SW 1271 (cell line): ENCODE measurements around the gene NXN.
A peak's percentile ranks its signal among the peaks of the same experiment; 100 is the strongest.
"Not testable (repeated sequence)": the region's sequence is repeated elsewhere in the genome, so short reads cannot be mapped to it uniquely, and the experiment has no call there.

Experiments used
- DNase-seq, 2 experiments: peaks; one replicate each; lab custom pipeline; 2025; lab: John Stamatoyannopoulos, UW

Gene NXN

DNA sequence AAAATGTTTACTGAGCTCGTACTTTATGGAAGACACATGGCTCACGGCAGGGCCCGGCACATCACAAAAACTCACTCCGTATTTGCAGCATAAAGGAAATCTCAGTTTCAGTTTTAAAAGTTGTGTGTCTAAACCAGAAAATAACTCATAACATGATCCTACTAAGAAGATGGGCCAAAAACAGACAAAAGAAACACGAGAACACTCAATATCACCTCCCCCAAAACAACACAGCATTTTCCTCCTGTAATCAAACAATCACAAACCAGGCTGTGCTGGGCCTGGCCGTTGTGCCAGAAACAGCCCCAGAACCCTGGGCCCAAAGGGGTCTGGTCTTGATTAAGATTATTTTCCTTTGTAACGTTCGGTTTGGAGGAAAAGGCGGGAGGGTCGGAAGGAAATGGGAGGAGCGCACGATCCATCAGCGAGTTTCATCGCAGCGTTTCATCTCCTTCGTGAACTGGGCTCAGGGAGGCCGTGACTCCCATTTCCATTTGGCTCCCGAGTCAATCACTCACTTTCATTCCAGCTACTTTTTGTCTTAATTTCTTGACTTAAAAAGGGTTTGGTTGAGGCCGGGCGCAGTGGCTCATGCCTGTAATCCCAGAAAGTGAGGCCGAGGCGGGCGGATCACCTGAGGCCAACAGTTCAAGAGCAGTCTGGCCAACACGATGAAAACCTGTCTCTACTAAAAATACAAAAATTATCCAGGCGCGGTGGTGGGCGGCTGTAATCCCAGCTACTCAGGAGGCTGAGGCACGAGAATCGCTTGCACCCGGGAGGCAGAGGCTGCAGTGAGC is 61.4 kb downstream of the NXN start:
- DNase-seq, result no peak

DNA sequence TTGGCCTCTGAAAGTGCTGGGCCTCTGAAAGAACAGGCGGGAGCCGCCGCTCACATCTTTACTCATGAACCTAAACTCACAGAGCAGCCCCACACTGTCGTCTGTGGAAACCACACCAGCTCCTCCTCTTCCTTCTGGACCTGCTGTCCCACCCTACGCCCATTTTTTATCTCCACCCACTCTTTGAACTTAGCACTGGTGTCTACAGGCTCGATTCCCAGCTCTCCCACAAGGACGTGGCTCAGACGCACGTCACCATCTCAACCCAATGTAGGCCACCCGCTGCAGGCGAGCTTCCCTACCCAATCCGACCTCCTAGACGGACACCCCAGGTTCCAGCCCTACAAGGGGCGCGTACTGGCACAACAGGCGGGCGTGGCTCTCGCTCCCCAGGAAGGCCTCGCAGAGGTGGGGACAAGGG is 62.2 kb downstream of the NXN start:
- no peak for DNase-seq

DNA sequence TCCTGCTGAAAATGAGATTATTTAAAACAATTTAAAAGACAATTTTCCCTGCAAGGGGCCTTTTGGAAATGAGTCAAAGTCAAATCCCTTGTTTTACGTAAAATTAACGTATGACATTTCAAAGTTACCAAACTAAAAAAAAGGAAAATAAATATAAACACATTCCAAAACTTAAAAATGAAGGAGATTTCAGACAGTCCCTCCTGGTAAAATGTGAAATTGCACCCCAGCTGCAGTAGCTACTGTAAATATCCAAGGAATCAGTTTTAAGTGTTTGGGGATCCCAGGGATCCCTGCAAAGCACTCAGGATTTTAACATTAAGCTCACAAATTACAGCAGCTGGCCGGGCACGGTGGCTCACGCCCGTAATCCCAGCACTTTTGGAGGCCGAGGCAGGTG is 63.3 kb downstream of the NXN start:
- DNase-seq, result no peak

DNA sequence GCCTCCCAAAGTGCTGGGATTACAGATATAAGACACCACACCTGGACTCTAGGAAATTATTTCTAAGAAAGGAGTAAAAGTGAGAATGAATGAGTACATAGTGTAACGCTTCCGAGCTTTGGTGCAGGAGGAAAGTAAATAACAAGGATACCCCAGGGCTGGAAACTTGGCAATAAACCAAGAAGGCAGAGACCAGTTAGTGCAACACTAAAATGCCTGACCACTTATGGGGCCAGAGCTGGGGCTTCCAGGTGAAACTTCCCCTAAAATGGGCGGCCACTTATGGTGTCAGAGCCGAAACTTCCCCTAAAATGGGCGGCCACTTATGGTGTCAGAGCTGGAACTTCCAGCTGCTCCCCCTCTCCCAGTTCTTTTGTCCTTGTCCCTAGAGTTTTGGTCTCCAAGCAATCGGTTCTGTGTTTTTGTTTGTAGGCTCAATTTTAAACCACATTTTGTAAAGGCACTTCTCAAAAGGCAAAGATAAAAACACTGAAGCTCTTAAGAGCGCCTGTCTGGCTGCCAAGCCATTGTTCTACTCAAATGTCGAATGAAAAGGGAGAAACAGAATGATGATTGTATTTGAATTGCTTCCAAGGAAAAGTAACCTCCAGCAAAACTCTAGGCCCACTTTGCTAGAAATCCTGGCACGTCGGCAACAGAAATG is 63.9 kb downstream of the NXN start:
- DNase-seq, result no peak

DNA sequence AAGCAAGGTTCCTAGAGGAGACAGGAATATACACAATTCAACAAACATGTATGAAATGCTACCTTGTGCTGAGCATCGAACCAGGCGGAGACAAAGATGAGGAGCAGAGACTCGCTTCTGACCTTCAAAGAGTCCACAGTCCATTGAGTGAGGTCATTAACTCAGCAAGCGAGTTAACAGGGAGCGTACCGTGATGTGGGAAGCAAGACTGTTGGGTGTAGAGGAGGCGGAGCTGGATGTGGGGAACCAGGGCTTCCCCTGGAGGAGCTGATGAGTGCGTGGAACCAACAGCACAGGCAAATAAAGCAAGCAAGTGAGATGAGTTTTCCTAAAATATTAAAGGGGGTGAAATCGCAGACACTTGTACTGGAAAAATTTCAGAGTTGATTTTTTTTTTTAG is 65.0 kb downstream of the NXN start:
- DNase-seq, result no peak

DNA sequence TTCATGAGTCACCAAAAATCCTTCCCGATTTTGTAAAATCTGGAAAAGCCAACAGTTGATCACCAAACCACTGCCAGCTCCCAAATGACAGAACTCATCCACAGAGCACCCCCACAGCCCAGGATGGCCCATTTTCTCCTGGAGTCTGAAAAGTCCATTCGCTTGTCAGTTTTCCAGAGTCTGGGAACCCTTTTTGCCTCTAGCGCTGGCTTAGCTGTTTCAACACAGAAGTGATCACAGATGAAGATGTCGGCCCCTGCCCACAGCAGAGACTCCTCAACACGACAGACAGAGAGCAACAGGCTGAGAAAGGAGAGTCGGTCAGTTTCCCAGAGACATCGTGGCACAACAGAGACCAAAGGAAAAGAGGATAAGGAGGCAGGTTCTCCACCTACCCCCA is 66.4 kb downstream of the NXN start:
- no peak for DNase-seq

DNA sequence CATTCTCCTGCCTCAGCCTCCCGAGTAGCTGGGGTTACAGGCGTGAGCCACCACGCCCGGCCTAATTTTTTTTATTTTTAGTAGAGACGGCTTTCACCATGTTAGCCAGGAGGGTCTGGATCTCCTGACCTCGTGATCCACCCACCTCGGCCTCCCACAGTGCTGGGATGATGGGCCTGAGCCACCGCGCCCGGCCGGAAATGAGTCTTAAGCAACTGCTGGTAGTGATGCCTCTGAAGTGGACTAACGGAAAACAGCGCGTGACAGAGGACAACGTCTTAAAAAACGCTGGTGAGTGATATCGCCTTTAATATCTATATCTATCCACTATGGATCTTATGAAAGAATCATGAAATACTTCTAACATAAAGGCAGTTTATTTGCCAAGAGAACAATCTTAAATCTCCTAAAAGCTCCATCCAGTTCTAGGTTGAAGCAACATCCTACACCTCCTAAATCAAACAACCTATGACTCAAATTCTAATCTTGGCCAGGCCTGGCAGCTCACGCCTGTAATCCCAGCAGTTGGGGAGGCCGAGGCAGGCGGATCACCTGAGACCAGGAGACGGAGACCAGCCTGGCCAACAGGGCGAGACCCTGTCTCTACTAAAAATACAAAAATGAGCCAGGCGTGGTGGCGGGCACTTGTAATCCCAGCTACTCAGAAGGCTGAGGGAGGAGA is 69.8 kb downstream of the NXN start:
- peak; percentile 69 to 87 for DNase-seq

DNA sequence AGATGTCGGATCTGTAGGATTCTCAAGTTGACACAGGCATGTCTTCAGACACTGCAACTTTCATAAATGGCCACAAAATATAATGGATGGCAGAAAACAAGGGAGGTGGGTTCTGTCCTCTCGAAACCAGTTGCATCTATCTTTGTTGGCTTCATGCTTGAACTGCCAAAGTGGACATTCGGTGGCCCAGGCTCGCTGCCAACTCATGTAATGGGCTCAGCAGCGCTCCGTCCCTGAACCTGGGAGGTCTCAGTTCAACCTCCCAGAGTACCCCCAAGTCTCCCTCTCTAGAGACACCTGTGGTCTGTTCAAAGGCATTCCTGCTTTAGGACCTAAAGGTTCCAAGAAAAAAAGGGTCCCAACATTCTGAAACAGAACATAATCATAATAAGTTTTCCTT is 71.9 kb downstream of the NXN start:
- DNase-seq, result no peak

DNA sequence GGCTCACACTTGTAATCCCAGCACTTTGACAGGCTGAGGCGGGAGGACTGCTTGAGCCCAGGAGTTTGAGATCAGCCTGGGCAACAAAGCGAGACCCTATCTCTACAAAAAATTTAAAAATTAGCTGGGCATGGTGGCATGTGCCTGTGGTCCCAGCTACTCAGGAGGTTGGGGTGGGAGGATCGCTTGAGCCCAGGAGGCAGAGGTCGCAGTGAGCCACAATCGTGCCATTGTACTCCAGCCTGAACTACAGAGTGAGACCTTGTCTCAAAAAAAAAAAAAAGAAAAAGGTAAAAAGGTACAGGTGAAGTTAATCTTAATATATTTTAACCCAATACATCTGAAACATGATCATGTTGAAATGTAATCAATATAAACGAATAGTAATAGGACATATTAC is 73.9 kb downstream of the NXN start:
- DNase-seq, result not testable (repeated sequence)

DNA sequence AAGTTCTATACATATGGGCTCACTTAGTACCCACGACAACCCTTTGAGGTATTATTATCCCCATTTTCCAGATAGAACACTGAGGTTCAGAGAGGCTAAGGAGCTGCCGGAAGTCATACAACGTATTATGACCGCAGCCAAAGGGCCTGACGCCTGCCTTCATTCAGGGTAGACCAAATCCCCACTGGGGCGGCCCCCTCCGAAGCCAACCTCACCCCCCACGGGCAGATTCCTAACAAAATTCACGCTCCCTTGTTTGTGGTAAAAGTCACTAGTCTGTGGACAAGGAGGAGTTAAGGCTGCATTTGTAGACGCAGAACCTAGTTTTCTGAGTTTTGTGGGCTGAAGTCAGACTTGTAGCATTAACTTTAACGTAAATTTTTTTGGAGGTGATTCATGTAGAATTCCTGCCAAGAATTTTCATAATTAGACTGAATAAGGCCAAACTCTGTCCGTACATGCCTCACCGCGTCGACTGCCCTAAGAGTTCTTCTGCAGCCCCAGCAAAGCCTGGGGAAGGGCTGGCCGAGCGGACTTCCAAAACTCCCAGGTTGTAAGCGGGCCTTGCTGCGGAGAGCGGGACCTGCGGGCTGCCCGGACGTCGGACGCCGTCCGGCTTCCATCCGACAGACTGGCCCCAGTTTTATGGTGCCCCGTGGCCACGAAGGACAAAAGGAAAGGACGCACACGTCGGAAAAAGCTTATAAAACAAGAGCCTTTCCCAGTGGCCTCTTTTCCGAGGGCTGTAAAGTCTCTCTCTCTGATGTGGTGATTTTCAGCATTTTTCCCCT is 75.7 kb downstream of the NXN start:
- DNase-seq, result no peak

DNA sequence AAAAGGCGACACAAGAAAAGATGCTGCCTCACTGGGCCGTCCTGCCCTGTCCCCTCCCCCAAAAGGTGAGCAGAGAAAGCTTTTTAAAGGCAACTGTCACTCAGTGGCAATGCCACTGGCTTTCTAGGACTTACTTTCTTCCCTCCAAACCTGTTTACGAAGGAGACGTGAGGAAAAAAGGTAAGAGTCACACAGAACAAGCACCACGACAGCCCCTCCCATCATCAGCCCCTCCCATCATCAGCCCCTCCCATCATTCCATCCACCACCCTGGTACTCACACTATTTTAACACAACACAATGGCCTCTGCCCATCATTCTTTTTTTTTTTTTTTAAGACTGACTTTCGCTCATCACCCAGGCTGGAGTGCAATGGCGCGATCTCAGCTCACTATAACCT is 77.1 kb downstream of the NXN start:
- DNase-seq, result no peak

DNA sequence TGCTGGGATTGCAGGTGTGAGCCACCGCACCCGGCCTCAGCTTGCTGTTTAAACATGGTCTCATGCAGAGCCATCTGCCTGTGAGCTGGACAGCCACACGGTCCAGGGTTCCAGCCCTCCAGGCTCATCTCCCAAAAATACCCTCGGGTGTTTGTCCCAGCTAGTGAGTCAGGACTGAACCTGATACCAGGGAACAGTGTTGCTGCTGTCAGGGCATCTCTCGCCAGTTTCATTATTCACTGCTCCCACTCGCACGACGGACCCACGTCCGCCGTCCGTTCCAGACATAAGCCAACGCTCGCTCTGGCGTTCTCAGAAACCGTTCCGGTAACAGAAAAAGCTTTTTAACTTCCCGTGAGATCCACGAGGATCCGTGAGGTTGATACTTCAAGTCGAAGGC is 77.6 kb downstream of the NXN start:
- no peak for DNase-seq

DNA sequence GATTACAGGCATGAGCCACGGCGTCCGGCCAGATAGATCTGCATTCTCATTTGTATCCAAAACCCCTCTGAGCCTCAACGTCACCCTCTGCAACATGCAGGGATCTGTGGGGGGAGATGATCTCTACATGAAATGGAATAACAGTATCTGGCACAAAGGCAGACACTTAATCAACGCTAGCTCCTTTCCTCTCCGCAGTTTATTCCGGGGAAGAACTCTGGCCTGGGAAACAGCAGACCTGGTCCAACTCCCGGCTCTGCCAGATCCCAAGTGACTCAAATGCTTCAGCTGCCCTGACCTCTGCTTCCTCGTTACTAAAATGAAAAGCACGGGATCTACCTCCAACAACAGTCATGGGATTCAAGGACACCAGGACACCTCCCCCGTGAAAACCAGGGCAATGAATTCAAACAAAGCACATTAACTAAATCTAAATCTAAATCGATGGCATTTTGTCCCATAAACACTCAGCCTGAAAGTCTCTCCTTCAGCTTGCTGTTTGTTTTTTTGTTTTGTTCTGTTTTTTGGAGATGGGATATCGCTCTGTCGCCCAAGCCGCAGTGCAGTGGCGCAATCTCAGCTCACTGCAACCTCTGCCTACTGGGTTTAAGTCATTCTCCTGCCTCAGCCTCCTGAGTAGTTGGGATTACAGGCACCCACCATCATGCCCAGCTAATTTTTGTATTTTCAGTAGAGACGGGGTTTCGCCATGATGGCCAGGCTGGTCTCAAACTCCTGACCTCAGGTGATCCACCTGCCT is 78.2 kb downstream of the NXN start:
- no peak for DNase-seq

DNA sequence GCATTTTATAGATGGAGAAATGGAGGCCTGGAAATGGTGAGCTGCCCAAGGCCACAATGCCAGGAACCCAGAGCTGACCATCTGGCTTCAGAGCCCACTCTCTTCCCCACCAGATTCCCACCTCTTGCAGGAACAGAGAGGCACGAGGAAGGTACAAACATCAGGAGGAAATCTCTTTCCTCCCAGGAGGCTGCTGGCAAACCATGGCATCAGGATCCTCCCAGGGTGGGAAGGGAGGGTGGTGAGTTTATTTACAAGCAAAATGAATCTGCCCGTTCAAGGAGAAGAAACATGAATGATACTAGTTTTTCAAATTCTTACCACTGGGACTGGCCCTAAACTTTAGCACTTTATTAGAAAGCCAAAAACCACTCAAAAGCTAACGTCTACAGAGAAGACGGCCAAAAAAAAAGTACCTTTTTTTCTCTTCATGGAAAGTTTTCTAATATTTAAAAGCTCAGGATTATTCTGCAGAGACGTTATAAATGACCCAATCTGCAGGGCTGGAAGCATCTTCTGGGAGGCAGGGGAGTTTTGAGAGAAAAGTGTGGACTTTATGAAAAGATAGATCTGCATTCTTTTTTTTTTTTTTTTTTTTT is 79.1 kb downstream of the NXN start:
- DNase-seq, result no peak

DNA sequence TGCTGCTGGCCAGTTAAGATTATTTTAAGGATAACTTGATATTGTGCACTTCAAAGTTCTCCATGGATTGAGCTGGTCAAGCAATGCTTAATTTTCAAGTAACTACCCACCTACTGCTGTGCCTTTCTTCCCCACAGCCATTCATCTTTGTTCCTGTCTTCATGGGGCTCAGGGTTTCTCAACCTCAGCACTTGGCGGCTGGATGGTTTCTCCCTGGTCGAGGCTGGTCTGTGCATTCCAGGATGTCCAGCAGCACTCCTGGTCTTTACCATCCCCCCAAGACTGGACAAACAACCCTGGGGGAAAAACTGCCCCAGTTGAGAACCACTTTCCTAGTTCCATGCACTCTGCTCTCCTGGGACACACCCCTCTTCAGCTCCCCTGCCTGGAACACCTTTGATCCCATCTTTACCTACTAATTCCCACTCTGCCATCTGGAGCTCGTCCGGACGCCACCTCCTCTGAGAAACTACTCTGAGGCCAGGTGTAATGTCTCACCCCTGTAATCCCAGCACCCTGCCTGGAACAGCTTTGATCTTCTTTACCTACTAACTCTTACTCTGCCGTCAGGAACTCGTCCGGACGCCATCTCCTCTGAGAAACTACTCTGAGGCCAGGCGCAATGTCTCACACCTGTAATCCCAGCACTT is 81.5 kb downstream of the NXN start:
- no peak for DNase-seq

DNA sequence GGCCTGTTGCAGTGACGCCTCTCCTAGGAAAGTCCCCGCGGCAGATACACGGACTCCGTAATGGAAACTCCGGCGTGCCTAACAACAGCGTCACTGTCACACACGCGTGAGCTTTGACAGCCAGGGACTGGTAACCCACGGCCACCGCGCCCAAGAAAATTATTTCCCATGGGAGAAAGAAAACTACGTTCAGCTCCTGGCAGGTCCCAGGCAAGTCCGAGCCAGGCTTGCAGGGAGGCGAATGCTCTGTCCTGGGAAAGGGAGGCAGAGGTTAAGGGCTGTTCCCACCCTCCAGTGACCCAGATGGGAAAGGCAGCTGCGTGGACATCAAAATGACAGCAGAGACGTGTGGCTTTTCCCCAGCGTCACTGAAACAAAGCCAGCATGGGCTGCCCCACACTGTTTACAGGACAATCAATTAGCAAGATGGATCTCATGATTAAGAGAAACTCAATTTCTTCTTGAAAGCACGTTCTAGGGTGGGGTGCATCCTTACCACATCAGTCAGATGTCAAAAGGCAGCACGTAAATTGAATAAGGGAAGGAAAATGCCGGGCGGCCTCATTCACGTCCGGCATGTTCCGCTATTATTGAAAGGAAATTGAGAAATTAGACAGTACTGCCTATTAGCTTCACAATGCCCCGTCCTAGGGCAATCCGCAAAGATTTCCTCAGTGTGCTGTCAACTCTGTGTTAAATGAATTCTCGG is 82.5 kb downstream of the NXN start:
- no peak for DNase-seq

DNA sequence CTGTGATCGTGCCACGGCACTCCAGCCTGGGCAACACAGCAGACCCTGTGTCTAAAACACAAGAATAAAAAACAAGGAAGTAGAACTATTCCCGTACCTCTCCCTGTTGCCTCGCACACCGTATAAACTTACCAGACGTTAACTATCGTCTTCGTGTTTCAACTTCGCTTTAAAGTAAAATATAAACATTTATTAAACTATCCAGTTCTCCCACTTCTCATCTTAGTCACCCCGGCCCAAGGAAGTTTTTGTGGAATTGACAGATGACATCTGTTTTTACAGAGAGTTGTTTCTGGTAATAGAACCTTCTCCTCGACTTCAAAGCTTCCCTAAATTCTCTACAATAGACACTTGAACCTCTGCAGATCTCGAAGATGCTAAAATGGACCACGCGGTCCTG is 83.1 kb downstream of the NXN start:
- no peak for DNase-seq

DNA sequence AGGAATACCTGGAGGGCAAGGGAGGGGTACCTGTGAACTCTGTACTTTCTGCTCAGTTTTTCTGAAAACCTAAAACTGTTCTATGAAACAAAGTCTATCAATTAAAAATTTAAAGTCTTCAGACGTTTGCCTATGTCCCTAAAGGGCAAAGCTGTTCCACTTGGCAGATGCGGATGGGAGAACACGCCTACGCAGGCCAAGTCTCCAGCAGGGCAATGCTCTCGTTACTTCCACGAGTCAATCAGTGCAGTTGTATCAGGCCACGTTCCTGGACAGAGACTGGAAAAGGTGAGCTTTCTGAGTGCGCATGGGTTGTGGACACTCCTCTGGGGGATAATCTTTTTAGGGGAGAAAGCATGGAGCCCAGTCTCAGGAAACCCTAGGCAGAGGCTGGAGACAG is 86.6 kb downstream of the NXN start:
- no peak for DNase-seq

DNA sequence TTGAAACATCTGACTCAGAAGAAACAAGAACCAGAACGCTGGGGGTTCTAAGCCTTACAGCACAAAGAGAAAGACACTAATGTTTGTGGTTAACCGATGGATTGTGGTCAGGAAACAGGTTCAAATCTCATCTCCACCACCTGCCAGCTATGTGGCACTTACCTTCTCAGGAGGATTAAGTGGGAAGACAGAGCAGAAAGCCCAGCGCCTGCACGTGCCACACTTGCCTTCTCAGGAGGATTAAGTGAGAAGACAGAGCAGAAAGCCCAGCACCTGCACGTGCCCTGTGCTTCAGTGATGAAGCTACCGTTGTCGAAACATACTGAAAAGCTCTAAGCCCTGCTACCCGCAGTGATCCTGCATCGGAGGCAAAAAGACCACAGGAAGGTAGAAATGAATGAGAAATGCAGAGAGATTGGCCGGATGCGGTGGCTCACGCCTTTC is 90.6 kb downstream of the NXN start:
- no peak for DNase-seq
